ENCODE results near the gene SPTLC3.

The SPTLC3 gene

GRCh38 chr20:13008761-13009681, at the start of gene SPTLC3:
SPTLC3 (plus strand) TSS chr20:13008972; CDS start chr20:13009268, 296 bp downstream.
- peak; percentile 69 for FAIRE-seq
- TF ChIP-seq POLR2A (IDR thresholded peaks at IDR 0.05; ENCODE audit: low read depth, low read length), result no peak

GRCh38 chr20:12961725-12962124, 47.0 kb upstream of the SPTLC3 start:
- FAIRE-seq, result no peak
- no peak for TF ChIP-seq POLR2A (IDR thresholded peaks at IDR 0.05; ENCODE audit: low read depth, low read length)
- DNase-seq (ENCODE audit: insufficient read length, low spot score), result no peak

More at GRCh38 chr20:13008761-13009681, at the start of gene SPTLC3:
- DNase-seq (ENCODE audit: insufficient read length, low spot score), result no peak

DNA sequence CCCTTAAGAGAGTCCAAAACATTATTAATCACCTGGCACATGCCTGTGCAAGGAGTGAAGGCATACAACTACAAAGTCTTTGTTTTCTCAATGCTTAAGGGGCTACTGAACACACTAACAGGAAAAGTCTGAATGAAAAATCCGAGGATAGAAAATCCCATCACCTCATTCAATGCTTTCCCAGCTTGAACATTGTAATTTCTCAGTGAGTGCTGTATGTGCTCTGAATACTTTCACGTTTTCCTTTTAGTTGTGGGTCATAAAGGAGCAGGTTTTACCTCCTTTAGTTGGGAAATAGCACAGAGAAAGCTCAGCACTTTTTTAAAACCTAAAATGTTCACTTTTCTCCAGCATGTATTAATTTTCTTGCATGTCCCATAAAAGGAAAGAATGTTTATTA, 45.9 kb upstream of the SPTLC3 start:
- DNase-seq (ENCODE audit: insufficient read length, low spot score), result no peak
- FAIRE-seq, result no peak
- no peak for TF ChIP-seq POLR2A (IDR thresholded peaks at IDR 0.05; ENCODE audit: low read depth, low read length)

- FAIRE-seq (no peak), DNase-seq (ENCODE audit: insufficient read length, low spot score) (no peak)
- TF ChIP-seq POLR2A (IDR thresholded peaks at IDR 0.05; ENCODE audit: low read depth, low read length), result no peak
These were observed 45.4 kb upstream of the SPTLC3 start for GRCh38 chr20:12963416-12963815.

GRCh38 chr20:12965212-12965869, 43.4 kb upstream of the SPTLC3 start:
- TF ChIP-seq POLR2A (IDR thresholded peaks at IDR 0.05; ENCODE audit: low read depth, low read length), result no peak
- DNase-seq (ENCODE audit: insufficient read length, low spot score), result no peak
- FAIRE-seq, result no peak

- DNase-seq (ENCODE audit: insufficient read length, low spot score) (no peak), FAIRE-seq (no peak)
These were observed 42.9 kb upstream of the SPTLC3 start for GRCh38 chr20:12965870-12966251.

DNA sequence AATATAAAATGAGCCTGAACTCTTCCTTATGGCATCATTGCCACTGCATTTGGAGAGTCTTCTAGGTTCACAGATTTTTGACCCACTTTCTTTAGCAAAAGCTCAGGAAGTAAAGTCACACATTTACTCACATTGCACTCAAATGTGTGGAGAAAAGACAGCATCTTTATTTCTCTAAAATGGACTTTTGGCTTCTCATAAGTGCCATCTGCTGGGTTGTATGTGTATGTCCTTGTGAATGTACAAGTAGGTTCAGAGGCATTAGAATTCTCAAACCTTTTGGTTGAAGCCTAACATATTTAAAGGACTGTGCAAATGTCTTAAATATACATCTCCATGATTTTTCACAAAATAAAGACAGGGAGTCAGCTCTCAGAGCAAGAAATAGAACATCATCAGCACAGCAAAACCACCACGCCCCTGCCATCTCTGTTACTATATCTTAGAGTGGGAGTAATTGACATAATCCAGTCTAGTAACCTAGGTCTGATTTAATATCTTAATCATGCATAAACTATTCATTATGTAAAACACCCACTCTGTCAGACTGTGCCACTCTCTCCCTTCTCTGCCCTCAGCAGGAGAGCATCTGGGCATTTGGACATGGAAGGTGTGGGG, 42.2 kb upstream of the SPTLC3 start:
- FAIRE-seq (peak; percentile 11), DNase-seq (ENCODE audit: insufficient read length, low spot score) (no peak)
- no peak for TF ChIP-seq POLR2A (IDR thresholded peaks at IDR 0.05; ENCODE audit: low read depth, low read length)

More at GRCh38 chr20:12965870-12966251, 42.9 kb upstream of the SPTLC3 start:
- no peak for TF ChIP-seq POLR2A (IDR thresholded peaks at IDR 0.05; ENCODE audit: low read depth, low read length)

DNA sequence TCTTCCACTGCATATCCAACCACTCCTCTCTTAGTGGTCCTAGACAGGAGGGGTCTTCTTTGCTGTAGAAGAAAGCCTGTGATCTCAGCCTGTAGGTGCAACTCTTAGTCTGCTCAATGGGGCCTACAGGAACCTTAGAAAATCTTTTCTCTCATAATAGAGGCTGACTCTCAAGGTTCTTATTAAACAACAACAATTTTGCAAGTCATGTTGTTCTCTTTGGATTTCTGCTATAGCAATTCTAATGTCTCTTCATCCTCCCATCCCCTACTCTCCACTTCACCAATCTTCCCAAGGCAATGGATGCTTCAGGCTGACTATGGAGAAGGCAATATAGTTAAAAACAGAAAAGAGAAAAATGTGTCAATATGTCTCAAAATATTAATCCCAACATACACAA, 40.8 kb upstream of the SPTLC3 start:
- no peak for DNase-seq (ENCODE audit: insufficient read length, low spot score)
- no peak for FAIRE-seq
- no peak for TF ChIP-seq POLR2A (IDR thresholded peaks at IDR 0.05; ENCODE audit: low read depth, low read length)

DNA sequence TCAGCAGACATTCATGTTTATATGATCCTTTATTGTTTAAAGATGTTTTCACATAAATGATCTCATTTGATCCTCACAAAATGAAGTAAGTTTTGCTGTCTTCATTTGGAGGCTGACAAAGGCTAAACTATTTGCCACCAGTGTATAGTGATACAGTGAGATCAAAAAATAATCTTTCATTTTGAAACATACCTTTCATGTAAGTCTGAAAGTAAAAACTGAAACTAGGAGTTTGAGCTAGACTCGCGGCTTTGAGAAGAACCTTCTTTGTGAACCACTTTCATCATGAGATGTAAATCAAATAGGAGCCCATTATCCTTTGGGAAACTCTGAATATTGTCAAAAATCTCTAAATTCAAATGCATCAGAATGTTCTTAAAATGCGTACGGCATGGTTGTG, 40.3 kb upstream of the SPTLC3 start:
- DNase-seq (ENCODE audit: insufficient read length, low spot score) (no peak), FAIRE-seq (no peak)
- no peak for TF ChIP-seq POLR2A (IDR thresholded peaks at IDR 0.05; ENCODE audit: low read depth, low read length)

GRCh38 chr20:12969071-12969669, 39.6 kb upstream of the SPTLC3 start:
- DNase-seq (ENCODE audit: insufficient read length, low spot score), result no peak
- TF ChIP-seq POLR2A (IDR thresholded peaks at IDR 0.05; ENCODE audit: low read depth, low read length), result no peak
- FAIRE-seq, result no peak

GRCh38 chr20:12970372-12970821, 38.4 kb upstream of the SPTLC3 start:
- DNase-seq (ENCODE audit: insufficient read length, low spot score), result no peak
- no peak for TF ChIP-seq POLR2A (IDR thresholded peaks at IDR 0.05; ENCODE audit: low read depth, low read length)
- FAIRE-seq, result peak; percentile 6

- FAIRE-seq (no peak), DNase-seq (ENCODE audit: insufficient read length, low spot score) (no peak)
- TF ChIP-seq POLR2A (IDR thresholded peaks at IDR 0.05; ENCODE audit: low read depth, low read length), result no peak
These were observed 32.8 kb upstream of the SPTLC3 start for GRCh38 chr20:12975833-12976608.

- DNase-seq (ENCODE audit: insufficient read length, low spot score) (no peak), FAIRE-seq (no peak)
- no peak for TF ChIP-seq POLR2A (IDR thresholded peaks at IDR 0.05; ENCODE audit: low read depth, low read length)
These were observed 32.0 kb upstream of the SPTLC3 start for GRCh38 chr20:12976720-12977309.
